ENCODE data around the gene CIP2A. TPM values are rescaled to one million over a fixed set of nuclear protein-coding genes. Genes with fewer than 3 reads are reported as not detected.
A peak's percentile ranks its signal among the peaks of the same experiment; 100 is the strongest.

Gene CIP2A
- total and polyA plus RNA-seq, 2 of the 13 experiments (the other 11 are each of a cell fraction or from before 2014, with no cell fraction given) = 7.8 to 36.9 TPM

- Histone ChIP-seq H3K9me3 (ENCODE audit: low read length) (no peaks in the 10 kb centered on the region), H3K79me2 (ENCODE audit: insufficient read depth, low read length) (no peaks in the 10 kb centered on the region), H3K36me3 (replicated peaks in 1 of 2; ENCODE audit: control insufficient read depth in 1 of 2, insufficient read depth in 2 of 2, low read length in 2 of 2) (peaks cover 1 to 30% of the 10 kb centered on the region in 2 experiments; a peak in 3 of 5 replicates), H3K4me1 (ENCODE audit: insufficient read depth, low read length) (no peaks in the 10 kb centered on the region), H3K4me2 (ENCODE audit: low read depth, low read length) (no peak overlapping the region), H2AFZ (ENCODE audit: low read length) (no peak overlapping the region), H3K9ac (ENCODE audit: insufficient read depth, low read depth, low read length) (no peak overlapping the region), H3K27me3 (ENCODE audit: control insufficient read depth in 1 of 2, insufficient read depth in 2 of 2, low read length in 2 of 2) (0 out of 5 replicates have a peak, but pooled peaks cover 0 to 1% of the 10 kb centered on the region in 2 experiments), H3K4me3 (replicated peaks in 1 of 3; ENCODE audit: insufficient read depth in 1 of 3, low read depth in 2 of 3, low read length in 3 of 3) (no peak overlapping the region), H3K27ac (ENCODE audit: extremely low read length, insufficient read depth, low read length) (no peak overlapping the region), H4K20me1 (ENCODE audit: insufficient read depth, low read length) (no peaks in the 10 kb centered on the region)
- TF ChIP-seq MAFK (conservative IDR thresholded peaks at IDR 0.05 in 1 of 2, IDR thresholded peaks at IDR 0.05 in 1 of 2; ENCODE audit: low read length in 2 of 2) = peak; percentile 72 to 83
- no peak for TF ChIP-seq NFRKB (IDR thresholded peaks at IDR 0.05)
- TF ChIP-seq MAFF (IDR thresholded peaks at IDR 0.05; ENCODE audit: low read depth, low read length) = peak; percentile 56
- in situ Hi-C loops (cut with HindIII; ENCODE audit: extremely low pct_ligation_motif_present, low pct_unique_long_range_greater_than_20kb) = no loop called here
- DNase-seq (ENCODE audit: low spot score) (no peak), ATAC-seq (no peak), FAIRE-seq (no peak)
- POLR2A ChIA-PET = no interaction called here
- intact Hi-C loops (cut with micrococcal nuclease; ENCODE audit: unreplicated experiment) = no loop called here
- no TSS peak for BruUV-seq (replicated peaks)
- 97% methylated on average over 2 of the region's 2 CpGs for WGBS (ENCODE audit: low lambda C conversion rate)
- CTCF ChIA-PET (ENCODE audit: low intra/inter-chr PET ratio, low total read pairs) = no interaction called here
Observed at GRCh38 chr3:108578064-108578463, 11.2 kb downstream of the CIP2A start.

- no peaks in the 10 kb centered on the region for H3K27me3 ChIP-seq (ENCODE audit: control insufficient read depth in 1 of 2, insufficient read depth in 2 of 2, low read length in 2 of 2)
- TF ChIP-seq ZNF790 (CRISPR knock-in tag; IDR thresholded peaks at IDR 0.05; ENCODE audit: borderline replicate concordance) (no peak), KLF13 (CRISPR knock-in tag; IDR thresholded peaks at IDR 0.05) (no peak)
- FAIRE-seq (no peak), DNase-seq (ENCODE audit: low spot score) (no peak), ATAC-seq (no peak)
- H2AFZ ChIP-seq (ENCODE audit: low read length) = no peak overlapping the region
- no peaks in the 10 kb centered on the region for H4K20me1 ChIP-seq (ENCODE audit: insufficient read depth, low read length)
- no peaks in the 10 kb centered on the region for H3K79me2 ChIP-seq (ENCODE audit: insufficient read depth, low read length)
- ChIA-PET CTCF (ENCODE audit: low intra/inter-chr PET ratio, low total read pairs) (no interaction called here), POLR2A (no interaction called here)
- BruUV-seq (replicated peaks) = no TSS peak
- H3K9ac ChIP-seq (ENCODE audit: insufficient read depth, low read depth, low read length) = no peak overlapping the region
- no peaks in the 10 kb centered on the region for H3K4me1 ChIP-seq (ENCODE audit: insufficient read depth, low read length)
- H3K4me3 ChIP-seq (replicated peaks in 1 of 3; ENCODE audit: insufficient read depth in 1 of 3, low read depth in 2 of 3, low read length in 3 of 3) = no peak overlapping the region
- WGBS (ENCODE audit: low lambda C conversion rate) = 98% methylated on average over 4 of the region's 4 CpGs
- no peak overlapping the region for H3K4me2 ChIP-seq (ENCODE audit: low read depth, low read length)
- H3K36me3 ChIP-seq (replicated peaks in 1 of 2; ENCODE audit: control insufficient read depth in 1 of 2, insufficient read depth in 2 of 2, low read length in 2 of 2) = peaks cover 0 to 12% of the 10 kb centered on the region in 2 experiments; a peak in 3 of 5 replicates
- no peaks in the 10 kb centered on the region for H3K9me3 ChIP-seq (ENCODE audit: low read length)
- in situ Hi-C loops (cut with HindIII; ENCODE audit: extremely low pct_ligation_motif_present, low pct_unique_long_range_greater_than_20kb) = no loop called here
- intact Hi-C loops (cut with micrococcal nuclease; ENCODE audit: unreplicated experiment) = no loop called here
- H3K27ac ChIP-seq (ENCODE audit: extremely low read length, insufficient read depth, low read length) = no peak overlapping the region
Observed at GRCh38 chr3:108569336-108569735, 19.9 kb downstream of the CIP2A start.
